Calu3 (cell line): ENCODE results near the gene HLCS. TPM values are rescaled to one million over a fixed set of nuclear protein-coding genes. Genes with fewer than 3 reads are reported as not detected.

Source experiments
- BruUV-seq: library from RNA; stranded (reverse); fragments of 400-500 nt; replicated peaks from 2 replicates; lab custom pipeline; 2021; lab: Mats Ljungman, UMichigan
- CTCF ChIA-PET: fragments of 300-600 bp; sonication (Branson Sonifier 250); formaldehyde crosslinking; loops from one replicate; lab custom pipeline; 2022; ENCODE audit warnings: antibody characterized with exemption; lab: Charles Lee
- DNase-seq: peaks from one replicate; pipeline ENCODE4 v3.0.0; 2022
- H3K27ac Mint-ChIP-seq: one replicate; pipeline ENCODE4 v1.8.0; 2022; ENCODE audit warnings: mixed read lengths; ENCODE audit not compliant: unreplicated experiment
- H3K27me3 Mint-ChIP-seq: one replicate; pipeline ENCODE4 v1.8.0; 2022; ENCODE audit warnings: mixed read lengths; ENCODE audit not compliant: unreplicated experiment
- H3K36me3 Mint-ChIP-seq: one replicate; pipeline ENCODE4 v1.8.0; 2022; ENCODE audit warnings: mild to moderate bottlenecking, moderate library complexity, mixed read lengths; ENCODE audit not compliant: insufficient read depth, unreplicated experiment
- H3K4me1 Mint-ChIP-seq: one replicate; pipeline ENCODE4 v1.8.0; 2022; ENCODE audit warnings: mild to moderate bottlenecking, low read depth, mixed read lengths; ENCODE audit not compliant: unreplicated experiment
- H3K4me3 Mint-ChIP-seq: one replicate; pipeline ENCODE4 v1.8.0; 2022; ENCODE audit warnings: mild to moderate bottlenecking, low read depth, moderate library complexity, mixed read lengths; ENCODE audit not compliant: unreplicated experiment
- H3K9me3 Mint-ChIP-seq: one replicate; pipeline ENCODE4 v1.8.0; 2022; ENCODE audit warnings: low read depth, mixed read lengths; ENCODE audit not compliant: unreplicated experiment
- CTCF ChIP-seq: fragments of 200-600 bp; IDR thresholded peaks from one replicate; pipeline ENCODE4 v1.8.0; 2022; ENCODE audit warnings: antibody characterized with exemption; ENCODE audit not compliant: unreplicated experiment
- intact Hi-C: fragments of 100-400 bp; cut with micrococcal nuclease; formaldehyde crosslinking; loops from one replicate; pipeline ENCODE4 v1.10.0; 2022; ENCODE audit not compliant: unreplicated experiment
- total RNA-seq: library from RNA; stranded (reverse); gene quantifications from 2 replicates; pipeline ENCODE4 v1.2.3, GENCODE V29; 2022

HLCS gene
- total RNA-seq, 1 experiment from 2014 or later: 18.4 TPM

- BruUV-seq: no TSS peak
- H3K27me3 Mint-ChIP-seq: no peaks in the 10 kb centered on the region
- H3K4me1 Mint-ChIP-seq: peaks cover 15% of the 10 kb centered on the region
- no peak for TF ChIP-seq CTCF
- no peak overlapping the region for H3K27ac Mint-ChIP-seq
- peaks cover 7% of the 10 kb centered on the region for H3K36me3 Mint-ChIP-seq
- CTCF ChIA-PET: no interaction called here
- intact Hi-C loops: no loop called here
- no peak overlapping the region for H3K4me3 Mint-ChIP-seq
- no peaks in the 10 kb centered on the region for H3K9me3 Mint-ChIP-seq
- DNase-seq: no peak
Observed at GRCh38 chr21:36790616-36791015, 175.9 kb downstream of the HLCS start.

GRCh38 chr21:36788120-36788638, 178.3 kb downstream of the HLCS start:
- peak; percentile 62 for DNase-seq
- H3K4me1 Mint-ChIP-seq: peaks cover 15% of the 10 kb centered on the region
- H3K27me3 Mint-ChIP-seq: no peaks in the 10 kb centered on the region
- H3K27ac Mint-ChIP-seq: peak overlapping the region; percentile 72
- H3K4me3 Mint-ChIP-seq: peak overlapping the region; percentile 60
- CTCF ChIA-PET: interaction anchor here (0.6 to 1.3 kb wide), 2 partner anchors 16 to 21 kb away, joined by 3 to 5 read pairs; no protein-coding TSS in a partner anchor
- H3K9me3 Mint-ChIP-seq: no peaks in the 10 kb centered on the region
- no peak for TF ChIP-seq CTCF
- peaks cover 7% of the 10 kb centered on the region for H3K36me3 Mint-ChIP-seq
- BruUV-seq: no TSS peak
- intact Hi-C loops: no loop called here

- no TSS peak for BruUV-seq
- no peak for TF ChIP-seq CTCF
- H3K36me3 Mint-ChIP-seq: peaks cover 7% of the 10 kb centered on the region
- no peaks in the 10 kb centered on the region for H3K27me3 Mint-ChIP-seq
- no peak for DNase-seq
- CTCF ChIA-PET: no interaction called here
- no peak overlapping the region for H3K27ac Mint-ChIP-seq
- intact Hi-C loops: no loop called here
- no peaks in the 10 kb centered on the region for H3K9me3 Mint-ChIP-seq
- no peak overlapping the region for H3K4me3 Mint-ChIP-seq
- peaks cover 15% of the 10 kb centered on the region for H3K4me1 Mint-ChIP-seq
Observed at GRCh38 chr21:36786186-36786585, 180.3 kb downstream of the HLCS start.

GRCh38 chr21:36785615-36786014, 180.9 kb downstream of the HLCS start:
- H3K9me3 Mint-ChIP-seq: no peaks in the 10 kb centered on the region
- TF ChIP-seq CTCF: no peak
- CTCF ChIA-PET: no interaction called here
- BruUV-seq: no TSS peak
- DNase-seq: no peak
- no peak overlapping the region for H3K27ac Mint-ChIP-seq
- H3K36me3 Mint-ChIP-seq: peaks cover 7% of the 10 kb centered on the region
- no peaks in the 10 kb centered on the region for H3K27me3 Mint-ChIP-seq
- intact Hi-C loops: no loop called here
- peaks cover 15% of the 10 kb centered on the region for H3K4me1 Mint-ChIP-seq
- no peak overlapping the region for H3K4me3 Mint-ChIP-seq
